ENCODE data around the gene PDZD7.
A peak's percentile ranks its signal among the peaks of the same experiment; 100 is the strongest.

The PDZD7 gene

DNA sequence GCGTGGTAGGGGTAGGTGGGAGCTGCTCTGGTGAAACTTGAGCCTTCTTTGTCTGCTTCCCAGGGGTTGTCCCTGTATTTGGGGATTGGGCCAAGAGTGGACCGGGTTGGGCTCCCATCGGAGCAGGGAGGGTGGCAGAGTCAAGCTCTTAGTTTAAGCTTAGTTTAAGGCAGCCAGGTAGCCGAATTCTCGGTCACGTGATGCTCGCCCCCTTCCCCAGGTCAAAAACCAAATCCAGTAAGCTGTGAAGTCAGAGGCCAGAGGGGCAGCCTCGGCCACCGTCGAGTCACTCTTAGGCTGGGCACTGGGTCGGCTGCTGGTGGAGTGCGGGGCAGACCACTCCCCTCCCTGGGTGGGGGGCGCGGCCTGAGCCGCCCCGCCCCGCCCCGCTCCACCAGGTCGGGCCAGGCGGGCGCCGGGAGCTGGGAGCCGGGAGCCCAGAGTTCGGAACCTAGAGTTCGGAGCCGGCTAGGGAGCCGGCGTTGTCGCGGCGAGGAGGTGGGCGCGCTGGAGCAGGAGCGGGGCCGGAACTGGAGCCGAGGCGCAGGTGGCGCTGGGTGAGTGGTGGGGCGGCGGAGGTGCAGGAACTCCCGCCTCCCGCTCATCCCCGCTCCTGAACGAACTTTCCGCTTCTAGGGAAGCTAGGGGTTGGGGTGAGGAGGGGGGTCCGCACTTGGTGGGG is 34.1 kb downstream of the PDZD7 start:
- H3K4me3 ChIP-seq (ENCODE audit: control insufficient read depth, low read depth, low read length), result peak overlapping the region; percentile 70
- TF ChIP-seq, protein P1, sequence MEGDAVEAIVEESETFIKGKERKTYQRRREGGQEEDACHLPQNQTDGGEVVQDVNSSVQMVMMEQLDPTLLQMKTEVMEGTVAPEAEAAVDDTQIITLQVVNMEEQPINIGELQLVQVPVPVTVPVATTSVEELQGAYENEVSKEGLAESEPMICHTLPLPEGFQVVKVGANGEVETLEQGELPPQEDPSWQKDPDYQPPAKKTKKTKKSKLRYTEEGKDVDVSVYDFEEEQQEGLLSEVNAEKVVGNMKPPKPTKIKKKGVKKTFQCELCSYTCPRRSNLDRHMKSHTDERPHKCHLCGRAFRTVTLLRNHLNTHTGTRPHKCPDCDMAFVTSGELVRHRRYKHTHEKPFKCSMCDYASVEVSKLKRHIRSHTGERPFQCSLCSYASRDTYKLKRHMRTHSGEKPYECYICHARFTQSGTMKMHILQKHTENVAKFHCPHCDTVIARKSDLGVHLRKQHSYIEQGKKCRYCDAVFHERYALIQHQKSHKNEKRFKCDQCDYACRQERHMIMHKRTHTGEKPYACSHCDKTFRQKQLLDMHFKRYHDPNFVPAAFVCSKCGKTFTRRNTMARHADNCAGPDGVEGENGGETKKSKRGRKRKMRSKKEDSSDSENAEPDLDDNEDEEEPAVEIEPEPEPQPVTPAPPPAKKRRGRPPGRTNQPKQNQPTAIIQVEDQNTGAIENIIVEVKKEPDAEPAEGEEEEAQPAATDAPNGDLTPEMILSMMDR (conservative IDR thresholded peaks at IDR 0.05; ENCODE audit: control insufficient read depth, insufficient read depth, low read depth, low read length), result no peak
- DNase-seq (ENCODE audit: low read depth), result no peak

DNA sequence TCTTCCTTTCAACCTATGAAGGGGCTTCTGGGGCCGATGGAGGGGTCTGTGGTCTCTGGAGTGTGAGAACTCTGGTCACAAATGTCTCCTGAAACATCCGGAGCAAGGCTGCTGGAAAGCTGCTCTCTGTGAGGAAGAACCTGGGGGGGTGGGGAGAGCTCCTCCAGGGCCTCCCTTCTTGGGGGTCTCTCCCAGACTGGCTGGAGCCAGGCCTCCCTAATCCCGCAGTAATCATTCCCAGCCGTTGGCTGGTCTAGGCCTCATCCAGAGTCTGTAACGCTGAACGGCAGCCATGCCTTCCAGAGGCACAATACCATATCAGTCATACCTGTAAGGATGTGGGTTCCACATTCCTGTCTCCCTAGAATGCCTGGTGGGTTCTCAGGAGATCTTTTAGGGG is 35.7 kb downstream of the PDZD7 start:
- no peak for DNase-seq (ENCODE audit: low read depth)
- TF ChIP-seq, protein P1 (conservative IDR thresholded peaks at IDR 0.05; ENCODE audit: control insufficient read depth, insufficient read depth, low read depth, low read length), result no peak
- H3K4me3 ChIP-seq (ENCODE audit: control insufficient read depth, low read depth, low read length), result no peak overlapping the region

DNA sequence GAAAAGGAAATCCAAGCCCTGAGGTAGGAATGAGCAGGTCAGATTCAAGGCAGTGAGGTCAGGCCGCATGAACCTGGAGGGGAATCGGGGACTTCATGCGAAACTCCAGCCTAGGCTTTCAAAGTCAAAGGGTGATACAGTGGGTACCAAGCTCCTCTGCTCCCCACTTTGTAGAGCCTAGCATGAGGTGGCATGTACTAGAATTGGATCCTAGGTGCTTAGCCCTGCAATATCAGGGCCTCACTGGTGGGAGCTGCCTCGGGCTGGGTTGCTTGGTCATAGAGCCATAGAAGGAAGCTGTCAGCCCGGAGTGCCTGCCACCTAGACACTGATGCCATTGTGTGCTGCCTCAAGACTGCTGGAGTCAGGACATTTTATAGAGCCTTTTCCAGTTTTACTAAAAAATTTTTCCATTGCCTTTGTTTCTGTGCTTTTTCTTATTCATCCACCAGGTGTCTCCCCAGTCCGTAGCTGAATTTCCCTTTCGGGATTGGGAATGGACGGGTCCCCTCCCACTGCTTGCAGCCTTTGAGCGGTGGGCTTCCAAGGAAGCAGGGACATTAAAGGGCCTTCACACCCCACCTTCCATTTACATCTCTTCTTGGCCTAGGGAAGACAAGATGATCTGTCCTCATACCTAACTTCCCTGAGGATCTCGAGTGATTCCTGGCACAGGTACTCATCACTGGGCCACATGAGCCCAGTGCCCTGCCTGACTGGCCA is 36.8 kb downstream of the PDZD7 start:
- peak; percentile 46 for DNase-seq (ENCODE audit: low read depth)
- TF ChIP-seq, protein P1 (conservative IDR thresholded peaks at IDR 0.05; ENCODE audit: control insufficient read depth, insufficient read depth, low read depth, low read length), result peak; percentile 74
- no peak overlapping the region for H3K4me3 ChIP-seq (ENCODE audit: control insufficient read depth, low read depth, low read length)

DNA sequence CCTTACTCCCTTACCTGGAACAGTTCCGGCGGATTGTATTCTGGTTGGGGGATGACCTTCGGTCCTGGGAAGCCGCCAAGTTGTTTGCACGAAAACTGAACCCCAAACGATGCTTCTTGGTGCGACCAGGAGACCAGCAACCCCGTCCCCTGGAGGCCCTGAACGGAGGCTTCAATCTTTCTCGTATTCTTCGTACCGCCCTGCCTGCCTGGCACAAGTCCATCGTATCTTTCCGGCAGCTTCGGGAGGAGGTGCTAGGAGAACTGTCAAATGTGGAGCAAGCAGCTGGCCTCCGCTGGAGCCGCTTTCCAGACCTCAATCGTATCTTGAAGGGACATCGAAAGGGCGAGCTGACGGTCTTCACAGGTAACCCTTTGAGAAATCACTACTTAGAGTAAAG is 41.8 kb downstream of the PDZD7 start:
- H3K4me3 ChIP-seq (ENCODE audit: control insufficient read depth, low read depth, low read length), result no peak overlapping the region
- TF ChIP-seq, protein P1 (conservative IDR thresholded peaks at IDR 0.05; ENCODE audit: control insufficient read depth, insufficient read depth, low read depth, low read length), result no peak
- no peak for DNase-seq (ENCODE audit: low read depth)

DNA sequence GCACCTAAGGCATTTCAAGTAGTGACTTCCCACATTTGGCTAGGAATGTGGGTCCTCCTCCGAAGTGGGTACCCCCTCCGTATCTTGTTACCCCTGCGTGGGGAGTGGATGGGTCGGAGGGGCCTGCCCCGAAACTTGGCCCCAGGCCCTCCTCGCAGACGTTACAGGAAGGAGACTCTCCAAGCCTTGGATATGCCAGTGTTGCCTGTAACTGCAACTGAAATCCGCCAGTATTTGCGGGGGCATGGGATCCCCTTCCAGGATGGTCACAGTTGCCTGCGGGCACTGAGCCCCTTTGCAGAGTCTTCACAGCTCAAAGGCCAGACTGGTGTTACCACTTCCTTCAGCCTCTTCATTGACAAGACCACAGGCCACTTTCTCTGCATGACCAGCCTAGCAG is 42.8 kb downstream of the PDZD7 start:
- DNase-seq (ENCODE audit: low read depth), result no peak
- H3K4me3 ChIP-seq (ENCODE audit: control insufficient read depth, low read depth, low read length), result peak overlapping the region; percentile 94
- TF ChIP-seq, protein P1 (conservative IDR thresholded peaks at IDR 0.05; ENCODE audit: control insufficient read depth, insufficient read depth, low read depth, low read length), result no peak

DNA sequence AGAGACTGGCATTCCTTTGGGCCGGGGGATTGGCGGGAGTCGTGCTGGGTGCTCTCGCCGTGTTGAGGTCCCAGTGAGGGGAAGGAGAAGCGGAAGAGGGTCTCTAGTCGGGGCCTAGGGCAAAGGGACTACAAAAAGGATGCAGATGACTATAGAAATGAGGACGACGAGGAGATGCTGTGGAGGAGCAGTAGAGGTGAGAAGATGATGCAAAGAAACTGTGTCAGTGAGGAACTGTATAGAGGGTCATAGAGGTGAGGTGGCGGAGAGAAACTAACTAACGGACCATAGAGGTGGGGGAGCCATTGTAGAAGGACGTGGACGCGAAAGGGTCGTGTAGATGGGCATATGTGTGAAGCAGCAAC is 43.3 kb downstream of the PDZD7 start:
- peak overlapping the region; percentile 94 for H3K4me3 ChIP-seq (ENCODE audit: control insufficient read depth, low read depth, low read length)
- no peak for DNase-seq (ENCODE audit: low read depth)
- TF ChIP-seq, protein P1 (conservative IDR thresholded peaks at IDR 0.05; ENCODE audit: control insufficient read depth, insufficient read depth, low read depth, low read length), result no peak
